Activated B cell treated with CpG ODN at 0.5 μM for 24 hours (primary cell): ENCODE results near the gene NPW. TPM values are rescaled to one million over a fixed set of nuclear protein-coding genes. Genes with fewer than 3 reads are reported as not detected.

Experiments
- ATAC-seq: fragments of 200-7000 bp; cut with Tn5 transposase; one replicate; pipeline ENCODE4 v1.10.0; 2021; ENCODE audit warnings: low read depth, mild to moderate bottlenecking, moderate library complexity
- CTCF ChIA-PET: fragments of 350-600 bp; sonication (Branson Sonifier 250); formaldehyde crosslinking; loops from one replicate; lab custom pipeline; 2021; ENCODE audit warnings: antibody characterized with exemption; lab: Charles Lee
- POLR2A ChIA-PET: fragments of 350-600 bp; sonication (Branson Sonifier 250); formaldehyde crosslinking; loops from one replicate; lab custom pipeline; 2021; ENCODE audit warnings: antibody characterized with exemption; lab: Charles Lee
- DNase-seq: peaks from one replicate; pipeline ENCODE4 v3.0.0; 2022
- H3K27ac Mint-ChIP-seq: one replicate; pipeline ENCODE4 v1.8.0; 2020; ENCODE audit warnings: mixed read lengths
- H3K27me3 Mint-ChIP-seq: one replicate; pipeline ENCODE4 v1.8.0; 2021; ENCODE audit warnings: mixed read lengths
- H3K36me3 Mint-ChIP-seq: one replicate; pipeline ENCODE4 v1.8.0; 2021; ENCODE audit warnings: low read depth, mixed read lengths
- H3K4me1 Mint-ChIP-seq: one replicate; pipeline ENCODE4 v1.8.0; 2021; ENCODE audit warnings: mixed read lengths
- H3K4me3 Mint-ChIP-seq: one replicate; pipeline ENCODE4 v1.8.0; 2020; ENCODE audit warnings: mild to moderate bottlenecking, mixed read lengths
- H3K9me3 Mint-ChIP-seq: one replicate; pipeline ENCODE4 v1.8.0; 2020; ENCODE audit warnings: mixed read lengths
- CTCF ChIP-seq: fragments of 200-600 bp; IDR thresholded peaks from one replicate; pipeline ENCODE4 v1.8.0; 2022; ENCODE audit warnings: antibody characterized with exemption, mild to moderate bottlenecking
- intact Hi-C: fragments of 100-400 bp; cut with micrococcal nuclease; formaldehyde crosslinking; loops from one replicate; pipeline ENCODE4 v1.15.1; 2024
- total RNA-seq: library from RNA; stranded (reverse); gene quantifications from 2 replicates; pipeline ENCODE4 v1.2.3, GENCODE V29; 2022

NPW gene
- total RNA-seq, 1 donor from 2014 or later, result 1.5 TPM

DNA sequence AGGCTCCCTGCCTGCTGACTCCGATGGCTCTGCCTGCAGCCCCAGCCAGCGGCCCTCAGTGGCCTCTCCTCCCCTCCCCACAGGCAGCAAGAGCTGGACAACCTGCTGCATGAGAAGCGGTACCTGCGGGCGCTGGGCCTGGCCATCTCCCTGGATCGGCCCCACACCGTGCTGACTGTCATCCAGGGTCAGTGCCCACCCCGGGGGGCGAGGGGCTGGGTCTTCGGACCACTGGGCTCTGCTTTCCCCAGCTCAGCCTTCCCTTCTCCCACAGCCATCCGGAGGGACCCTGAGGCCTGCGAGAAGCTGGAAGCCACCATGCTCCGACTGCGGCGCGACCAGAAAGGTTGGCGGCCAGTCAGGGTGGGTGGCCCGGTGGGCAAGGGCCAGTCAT, 41.7 kb upstream of the NPW start:
- ChIA-PET CTCF (no interaction called here), POLR2A (interaction anchor here (0.5 to 21.9 kb wide), 3 partner anchors 16 to 174 kb away, joined by 4 to 351 read pairs (median 11); partner anchors contain the start of genes NDUFB10, RNF151 and RPS2)
- no peak overlapping the region for H3K27ac Mint-ChIP-seq
- peaks cover 10% of the 10 kb centered on the region for H3K27me3 Mint-ChIP-seq
- TF ChIP-seq CTCF, result no peak
- H3K36me3 Mint-ChIP-seq, result peaks cover 37% of the 10 kb centered on the region
- no peak overlapping the region for H3K4me3 Mint-ChIP-seq
- no peak for DNase-seq
- intact Hi-C loops, result no loop called here
- no peaks in the 10 kb centered on the region for H3K9me3 Mint-ChIP-seq
- H3K4me1 Mint-ChIP-seq, result peaks cover 14% of the 10 kb centered on the region
- ATAC-seq, result no peak

- no peak overlapping the region for H3K27ac Mint-ChIP-seq
- CTCF ChIA-PET, result no interaction called here
- ATAC-seq (no peak), DNase-seq (no peak)
- peaks cover 37% of the 10 kb centered on the region for H3K36me3 Mint-ChIP-seq
- intact Hi-C loops, result no loop called here
- TF ChIP-seq CTCF, result no peak
- no peaks in the 10 kb centered on the region for H3K9me3 Mint-ChIP-seq
- H3K4me3 Mint-ChIP-seq, result no peak overlapping the region
- peaks cover 14% of the 10 kb centered on the region for H3K4me1 Mint-ChIP-seq
- POLR2A ChIA-PET, result interaction anchor here (0.5 to 21.9 kb wide), 5 partner anchors 14 to 174 kb away, joined by 3 to 351 read pairs (median 4); partner anchors contain the start of genes NDUFB10, RNF151 and RPS2
- H3K27me3 Mint-ChIP-seq, result peaks cover 14% of the 10 kb centered on the region
These were observed 41.0 kb upstream of the NPW start for GRCh38 chr16:1978476-1979120.

- H3K27ac Mint-ChIP-seq, result no peak overlapping the region
- no peak for TF ChIP-seq CTCF
- ChIA-PET POLR2A (interaction anchor here (0.8 to 21.9 kb wide), 4 partner anchors 8 to 172 kb away, joined by 3 to 351 read pairs (median 13); partner anchors contain the start of genes NDUFB10, RNF151, RPS2 and TBL3), CTCF (no interaction called here)
- H3K9me3 Mint-ChIP-seq, result no peaks in the 10 kb centered on the region
- H3K27me3 Mint-ChIP-seq, result peaks cover 14% of the 10 kb centered on the region
- H3K36me3 Mint-ChIP-seq, result peaks cover 32% of the 10 kb centered on the region
- H3K4me3 Mint-ChIP-seq, result no peak overlapping the region
- DNase-seq, result no peak
- intact Hi-C loops, result no loop called here
- ATAC-seq, result no peak
- H3K4me1 Mint-ChIP-seq, result peaks cover 15% of the 10 kb centered on the region
These were observed 40.1 kb upstream of the NPW start for GRCh38 chr16:1979271-1980029.

DNA sequence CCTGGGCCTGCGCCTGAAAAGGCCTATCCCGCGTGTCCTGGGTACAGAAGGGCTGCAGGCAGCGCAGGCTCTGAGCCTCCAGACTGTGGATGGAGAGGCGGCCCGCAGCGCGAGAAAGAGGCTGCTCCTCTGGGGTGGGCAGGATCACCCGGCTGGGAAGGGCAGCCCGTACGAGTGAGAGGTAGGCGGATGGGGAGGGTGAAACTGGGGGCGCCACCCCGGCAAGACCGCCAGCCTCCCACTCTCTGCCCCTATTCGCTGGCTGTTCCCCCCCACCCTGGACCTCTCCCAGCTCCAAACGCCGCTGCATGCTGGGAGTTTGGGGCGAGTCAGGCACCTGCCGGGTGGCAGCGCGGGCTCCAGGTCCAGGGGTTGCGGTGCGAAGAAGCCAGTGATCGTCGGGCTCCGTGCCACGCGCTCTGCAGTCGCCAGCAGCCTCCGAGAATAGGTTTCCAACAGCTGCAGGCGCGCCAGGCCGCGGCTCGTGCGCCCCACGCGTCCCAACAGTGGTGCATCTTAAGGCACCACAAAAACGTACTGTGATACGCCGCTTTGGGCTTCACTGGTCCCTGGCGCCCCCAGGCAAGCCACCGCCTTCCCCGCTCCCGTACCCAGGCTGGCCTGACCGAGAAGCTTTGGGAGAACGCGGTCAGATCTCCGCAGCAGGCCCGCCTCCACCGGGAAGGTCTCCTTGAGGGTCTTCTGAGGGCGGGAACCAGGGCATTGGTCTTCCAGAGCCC, 39.4 kb upstream of the NPW start:
- TF ChIP-seq CTCF, result no peak
- Mint-ChIP-seq H3K4me1 (peaks cover 22% of the 10 kb centered on the region), H3K27ac (no peak overlapping the region), H3K4me3 (no peak overlapping the region), H3K27me3 (peaks cover 14% of the 10 kb centered on the region), H3K9me3 (no peaks in the 10 kb centered on the region), H3K36me3 (peaks cover 25% of the 10 kb centered on the region)
- ChIA-PET CTCF (no interaction called here), POLR2A (interaction anchor here (0.6 to 21.9 kb wide), 5 partner anchors 9 to 175 kb away, joined by 5 to 351 read pairs (median 15); partner anchors contain the start of genes NDUFB10, RNF151, RPS2 and SYNGR3)
- ATAC-seq (no peak), DNase-seq (no peak)
- intact Hi-C loops, result no loop called here
